ENCODE results near the gene SLC39A6. TPM values are rescaled to one million over a fixed set of nuclear protein-coding genes. Genes with fewer than 3 reads are reported as not detected.
"Not testable (repeated sequence)": the region's sequence is repeated elsewhere in the genome, so short reads cannot be mapped to it uniquely, and the experiment has no call there.

SLC39A6 gene
- total RNA-seq, 1 donor, result 88.6 TPM

DNA sequence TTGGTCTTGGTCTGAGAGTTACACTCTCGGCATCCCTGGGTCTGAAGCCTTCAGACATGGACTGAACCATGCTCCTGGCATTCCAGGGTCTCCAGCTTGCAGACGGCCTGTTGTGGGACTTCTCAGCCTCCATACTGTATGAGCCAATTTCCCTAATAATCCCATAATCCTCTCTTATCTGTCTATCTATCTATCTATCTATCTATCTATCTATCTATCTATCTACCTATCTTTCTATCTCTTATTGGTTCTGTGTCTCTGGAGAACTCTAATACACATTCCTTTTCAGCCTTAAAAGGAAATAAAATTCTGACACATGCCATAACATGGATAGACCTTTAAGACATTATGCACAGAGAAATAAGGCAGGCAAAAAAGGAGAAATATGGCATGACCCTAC is 24.4 kb downstream of the SLC39A6 start:
- TF ChIP-seq, protein P1, sequence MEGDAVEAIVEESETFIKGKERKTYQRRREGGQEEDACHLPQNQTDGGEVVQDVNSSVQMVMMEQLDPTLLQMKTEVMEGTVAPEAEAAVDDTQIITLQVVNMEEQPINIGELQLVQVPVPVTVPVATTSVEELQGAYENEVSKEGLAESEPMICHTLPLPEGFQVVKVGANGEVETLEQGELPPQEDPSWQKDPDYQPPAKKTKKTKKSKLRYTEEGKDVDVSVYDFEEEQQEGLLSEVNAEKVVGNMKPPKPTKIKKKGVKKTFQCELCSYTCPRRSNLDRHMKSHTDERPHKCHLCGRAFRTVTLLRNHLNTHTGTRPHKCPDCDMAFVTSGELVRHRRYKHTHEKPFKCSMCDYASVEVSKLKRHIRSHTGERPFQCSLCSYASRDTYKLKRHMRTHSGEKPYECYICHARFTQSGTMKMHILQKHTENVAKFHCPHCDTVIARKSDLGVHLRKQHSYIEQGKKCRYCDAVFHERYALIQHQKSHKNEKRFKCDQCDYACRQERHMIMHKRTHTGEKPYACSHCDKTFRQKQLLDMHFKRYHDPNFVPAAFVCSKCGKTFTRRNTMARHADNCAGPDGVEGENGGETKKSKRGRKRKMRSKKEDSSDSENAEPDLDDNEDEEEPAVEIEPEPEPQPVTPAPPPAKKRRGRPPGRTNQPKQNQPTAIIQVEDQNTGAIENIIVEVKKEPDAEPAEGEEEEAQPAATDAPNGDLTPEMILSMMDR (IDR thresholded peaks at IDR 0.05; ENCODE audit: insufficient read depth, low read length), result no peak
- H3K4me3 ChIP-seq (ENCODE audit: low read depth, low read length), result no peak overlapping the region
- DNase-seq (ENCODE audit: low read depth), result no peak

DNA sequence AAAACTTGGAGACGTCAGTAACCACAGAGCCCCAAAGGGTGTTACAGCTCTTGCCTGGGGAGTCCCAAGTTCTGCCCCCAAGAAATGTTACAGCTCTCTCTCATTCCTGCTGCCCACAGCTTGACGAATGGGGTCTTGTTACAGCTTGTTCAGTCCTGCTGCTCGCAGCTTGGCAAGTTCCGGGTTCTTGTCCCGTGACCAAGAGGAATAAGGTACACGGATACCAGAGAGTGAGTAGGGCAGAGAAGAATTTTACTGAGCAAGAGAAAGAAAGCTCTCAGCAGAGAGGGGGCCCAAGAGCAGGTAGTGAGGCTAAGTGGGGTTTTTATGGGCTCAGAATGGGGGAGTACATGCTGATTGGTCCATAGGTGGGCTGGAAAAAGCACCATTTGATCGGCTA is 27.2 kb downstream of the SLC39A6 start:
- DNase-seq (ENCODE audit: low read depth), result no peak
- no peak overlapping the region for H3K4me3 ChIP-seq (ENCODE audit: low read depth, low read length)
- TF ChIP-seq, protein P1 (IDR thresholded peaks at IDR 0.05; ENCODE audit: insufficient read depth, low read length), result no peak

DNA sequence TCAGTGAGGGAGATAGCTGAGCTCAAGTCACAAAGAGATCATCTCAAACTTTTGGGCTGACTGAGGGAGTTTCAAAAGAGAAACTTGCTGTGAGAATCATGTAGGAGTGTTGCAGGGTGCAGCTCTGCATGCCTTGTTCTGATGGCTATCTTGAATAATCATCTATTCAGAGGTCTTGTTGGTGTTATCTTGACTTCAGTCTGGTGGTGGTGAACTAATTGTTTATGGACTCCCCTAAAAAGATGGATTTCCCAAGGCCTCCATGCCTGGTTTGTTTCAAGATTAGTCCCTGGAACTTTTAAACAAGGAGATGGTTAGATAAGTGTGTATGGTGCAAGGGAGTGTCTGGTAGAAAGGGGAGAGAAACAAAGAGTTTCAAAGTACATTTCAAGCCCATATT is 29.8 kb downstream of the SLC39A6 start:
- DNase-seq (ENCODE audit: low read depth), result peak; percentile 11
- no peak overlapping the region for H3K4me3 ChIP-seq (ENCODE audit: low read depth, low read length)
- TF ChIP-seq, protein P1 (IDR thresholded peaks at IDR 0.05; ENCODE audit: insufficient read depth, low read length), result no peak

DNA sequence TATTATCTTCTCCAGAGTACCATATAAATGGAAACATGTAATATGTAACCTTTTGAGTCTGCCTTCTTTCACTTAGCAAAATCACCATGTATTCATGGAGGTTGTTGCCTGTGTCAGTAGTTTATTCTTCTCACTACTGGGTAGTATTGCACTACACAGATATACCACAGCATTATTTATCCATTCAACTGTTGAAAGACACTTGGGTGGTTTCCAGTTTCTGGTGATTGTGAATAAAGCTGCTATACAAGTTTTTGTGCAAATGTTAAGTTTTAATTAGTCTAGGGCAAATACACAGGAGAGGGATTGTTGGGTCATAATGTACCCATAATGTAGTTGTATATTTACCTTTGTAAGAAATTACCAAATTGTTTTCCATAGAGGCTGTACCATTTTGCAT is 32.2 kb downstream of the SLC39A6 start:
- H3K4me3 ChIP-seq (ENCODE audit: low read depth, low read length), result no peak overlapping the region
- TF ChIP-seq, protein P1 (IDR thresholded peaks at IDR 0.05; ENCODE audit: insufficient read depth, low read length), result no peak

DNA sequence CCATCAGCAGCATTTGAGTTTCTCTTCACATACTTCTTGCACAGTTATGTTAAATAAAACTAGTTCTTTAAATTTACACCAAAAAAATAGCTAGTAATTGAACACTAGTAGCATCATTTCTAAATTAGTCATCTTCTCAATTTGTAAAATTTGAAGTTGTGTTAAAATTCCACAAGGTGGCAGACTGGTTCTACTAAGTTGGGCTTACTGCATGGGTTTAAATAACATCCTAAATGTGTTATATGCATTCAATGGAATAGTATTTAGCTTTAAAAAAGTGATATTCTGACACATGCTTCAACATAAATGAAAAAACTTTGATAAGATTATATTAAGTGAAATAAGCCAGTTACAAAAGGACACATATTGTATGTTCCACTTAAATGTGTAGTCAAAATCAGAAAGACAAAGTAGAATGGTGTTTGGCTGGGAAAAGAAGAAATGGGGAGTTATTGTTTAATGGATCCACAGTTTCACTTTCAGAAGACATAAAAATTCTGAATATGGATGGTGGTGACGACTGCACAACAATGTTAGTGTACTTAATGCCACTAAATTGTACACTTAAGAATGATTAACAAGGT is 33.1 kb downstream of the SLC39A6 start:
- TF ChIP-seq, protein P1 (IDR thresholded peaks at IDR 0.05; ENCODE audit: insufficient read depth, low read length), result peak; percentile 44
- peak; percentile 89 for DNase-seq (ENCODE audit: low read depth)
- no peak overlapping the region for H3K4me3 ChIP-seq (ENCODE audit: low read depth, low read length)

More for the DNA sequence above, 32.2 kb downstream of the SLC39A6 start:
- no peak for DNase-seq (ENCODE audit: low read depth)

DNA sequence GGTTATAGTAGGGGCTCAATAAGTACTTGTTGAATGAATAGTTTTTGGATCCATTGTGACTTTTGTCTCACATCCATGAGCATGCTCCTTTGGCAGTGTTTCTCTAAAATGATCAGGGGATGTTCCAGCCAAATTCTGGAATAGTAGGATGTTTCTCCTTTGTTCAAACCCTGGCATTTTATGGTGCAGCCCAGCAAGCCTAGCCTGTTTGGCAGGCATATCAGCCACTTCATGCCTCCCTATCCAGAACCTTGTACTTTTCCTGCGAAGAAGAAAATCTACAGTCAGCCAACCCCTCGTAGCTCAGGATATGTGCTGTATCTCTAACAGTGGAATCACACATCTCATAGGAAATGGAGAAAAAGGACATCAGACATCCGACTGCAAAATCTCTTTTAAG is 34.7 kb downstream of the SLC39A6 start:
- TF ChIP-seq, protein P1 (IDR thresholded peaks at IDR 0.05; ENCODE audit: insufficient read depth, low read length), result no peak
- H3K4me3 ChIP-seq (ENCODE audit: low read depth, low read length), result no peak overlapping the region
- DNase-seq (ENCODE audit: low read depth), result no peak

DNA sequence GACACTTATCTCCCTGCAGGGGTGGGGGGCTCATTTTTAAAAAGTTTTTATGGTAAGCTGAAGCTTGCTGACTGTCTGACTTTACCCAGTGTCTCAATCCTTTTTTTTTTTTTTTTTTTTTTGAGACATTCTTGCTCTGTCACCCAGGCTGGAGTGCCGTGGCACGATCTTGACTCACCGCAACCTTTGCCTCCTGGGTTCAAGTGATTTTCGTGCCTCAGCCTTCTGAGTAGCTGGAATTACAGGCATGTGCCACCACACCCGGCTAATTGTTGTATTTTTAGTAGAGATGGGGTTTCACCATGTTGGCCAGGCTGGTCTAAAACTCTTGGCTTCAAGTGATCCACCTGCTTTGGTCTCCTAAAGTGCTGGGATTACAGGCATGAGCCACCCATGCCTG is 37.0 kb downstream of the SLC39A6 start:
- DNase-seq (ENCODE audit: low read depth), result not testable (repeated sequence)

More for the DNA sequence above, 37.0 kb downstream of the SLC39A6 start:
- not testable (repeated sequence) for H3K4me3 ChIP-seq (ENCODE audit: low read depth, low read length)
